ENCODE results near the gene HIP1R. TPM values are rescaled to one million over a fixed set of nuclear protein-coding genes. Genes with fewer than 3 reads are reported as not detected.
A peak's percentile ranks its signal among the peaks of the same experiment; 100 is the strongest.

The HIP1R gene, protein sequence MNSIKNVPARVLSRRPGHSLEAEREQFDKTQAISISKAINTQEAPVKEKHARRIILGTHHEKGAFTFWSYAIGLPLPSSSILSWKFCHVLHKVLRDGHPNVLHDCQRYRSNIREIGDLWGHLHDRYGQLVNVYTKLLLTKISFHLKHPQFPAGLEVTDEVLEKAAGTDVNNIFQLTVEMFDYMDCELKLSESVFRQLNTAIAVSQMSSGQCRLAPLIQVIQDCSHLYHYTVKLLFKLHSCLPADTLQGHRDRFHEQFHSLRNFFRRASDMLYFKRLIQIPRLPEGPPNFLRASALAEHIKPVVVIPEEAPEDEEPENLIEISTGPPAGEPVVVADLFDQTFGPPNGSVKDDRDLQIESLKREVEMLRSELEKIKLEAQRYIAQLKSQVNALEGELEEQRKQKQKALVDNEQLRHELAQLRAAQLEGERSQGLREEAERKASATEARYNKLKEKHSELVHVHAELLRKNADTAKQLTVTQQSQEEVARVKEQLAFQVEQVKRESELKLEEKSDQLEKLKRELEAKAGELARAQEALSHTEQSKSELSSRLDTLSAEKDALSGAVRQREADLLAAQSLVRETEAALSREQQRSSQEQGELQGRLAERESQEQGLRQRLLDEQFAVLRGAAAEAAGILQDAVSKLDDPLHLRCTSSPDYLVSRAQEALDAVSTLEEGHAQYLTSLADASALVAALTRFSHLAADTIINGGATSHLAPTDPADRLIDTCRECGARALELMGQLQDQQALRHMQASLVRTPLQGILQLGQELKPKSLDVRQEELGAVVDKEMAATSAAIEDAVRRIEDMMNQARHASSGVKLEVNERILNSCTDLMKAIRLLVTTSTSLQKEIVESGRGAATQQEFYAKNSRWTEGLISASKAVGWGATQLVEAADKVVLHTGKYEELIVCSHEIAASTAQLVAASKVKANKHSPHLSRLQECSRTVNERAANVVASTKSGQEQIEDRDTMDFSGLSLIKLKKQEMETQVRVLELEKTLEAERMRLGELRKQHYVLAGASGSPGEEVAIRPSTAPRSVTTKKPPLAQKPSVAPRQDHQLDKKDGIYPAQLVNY
- total RNA-seq (2013; cell fraction: nucleolus; rRNA removed), result 18.6 and 21.9 TPM in 2 replicates
- total RNA-seq (2014; rRNA removed) (23.3 and 27.7 TPM in 2 replicates), total RNA-seq (2014; rRNA removed; fragmentation: Illumina TruSeq; extraction: Trizol) (6.9 and 10.2 TPM in 2 replicates), total RNA-seq (2021) (20.7 and 21.7 TPM in 2 replicates), polyA plus RNA-seq (2011; rRNA removed) (1.1 and 1.6 TPM in 2 replicates), polyA plus RNA-seq (2014; fragmentation: Illumina TruSeq; extraction: Trizol) (3.4 and 10.4 TPM in 2 replicates), polyA plus RNA-seq (2014; fragmentation: Nextera tagmentation; extraction: Ambion mirVana) (under 1 TPM; 0.18 to 0.35 TPM), polyA plus RNA-seq (2014; rRNA removed) (19.9 and 20.8 TPM in 2 replicates), polyA plus RNA-seq (2016; fragmentation: Nextera tagmentation; extraction: Ambion mirVana) (10 to 100 TPM; 12.9 to 14.4 TPM), polyA minus RNA-seq (2011; rRNA and poly(A)+ RNA removed) (1.9 and 5.3 TPM in 2 replicates), Bru-seq, nascent RNA (percentile 55 among the genes with signal in this experiment), BruChase-seq, experiment 1, labeled RNA remaining after a 6-hour chase (percentile 58 among the genes with signal in this experiment), BruChase-seq, experiment 2, labeled RNA remaining after a 2-hour chase (percentile 54 among the genes with signal in this experiment)
- 3.2 TPM for polyA plus RNA-seq (2011; ENCODE audit: low read depth)
- 1.1 and 3.2 TPM in 2 replicates for polyA plus RNA-seq (2011; cell fraction: cytosol; rRNA removed)
- 17.7 and 27.4 TPM in 2 replicates for polyA plus RNA-seq (2011; cell fraction: nucleus; rRNA removed)
- 5.7 and 6.6 TPM in 2 replicates for polyA plus RNA-seq (2012)
- 1.1 and 1.2 TPM in 2 replicates for polyA minus RNA-seq (2011; cell fraction: cytosol; rRNA and poly(A)+ RNA removed)
- polyA minus RNA-seq (2011; cell fraction: nucleus; rRNA and poly(A)+ RNA removed), result 3.9 and 4.6 TPM in 2 replicates
- long read RNA-seq, experiment 1, full-length matches to known transcripts, result 2 of 4 reads
- long read RNA-seq, experiment 1, partial matches to known transcripts, result 1 of 4 reads
- long read RNA-seq, experiment 1, other reads (novel, unspliced or antisense), result 1 of 4 reads
- long read RNA-seq, experiment 2, partial matches to known transcripts, result 0 of 1 reads
- long read RNA-seq, experiment 2, other reads (novel, unspliced or antisense), result 0 of 1 reads

DNA sequence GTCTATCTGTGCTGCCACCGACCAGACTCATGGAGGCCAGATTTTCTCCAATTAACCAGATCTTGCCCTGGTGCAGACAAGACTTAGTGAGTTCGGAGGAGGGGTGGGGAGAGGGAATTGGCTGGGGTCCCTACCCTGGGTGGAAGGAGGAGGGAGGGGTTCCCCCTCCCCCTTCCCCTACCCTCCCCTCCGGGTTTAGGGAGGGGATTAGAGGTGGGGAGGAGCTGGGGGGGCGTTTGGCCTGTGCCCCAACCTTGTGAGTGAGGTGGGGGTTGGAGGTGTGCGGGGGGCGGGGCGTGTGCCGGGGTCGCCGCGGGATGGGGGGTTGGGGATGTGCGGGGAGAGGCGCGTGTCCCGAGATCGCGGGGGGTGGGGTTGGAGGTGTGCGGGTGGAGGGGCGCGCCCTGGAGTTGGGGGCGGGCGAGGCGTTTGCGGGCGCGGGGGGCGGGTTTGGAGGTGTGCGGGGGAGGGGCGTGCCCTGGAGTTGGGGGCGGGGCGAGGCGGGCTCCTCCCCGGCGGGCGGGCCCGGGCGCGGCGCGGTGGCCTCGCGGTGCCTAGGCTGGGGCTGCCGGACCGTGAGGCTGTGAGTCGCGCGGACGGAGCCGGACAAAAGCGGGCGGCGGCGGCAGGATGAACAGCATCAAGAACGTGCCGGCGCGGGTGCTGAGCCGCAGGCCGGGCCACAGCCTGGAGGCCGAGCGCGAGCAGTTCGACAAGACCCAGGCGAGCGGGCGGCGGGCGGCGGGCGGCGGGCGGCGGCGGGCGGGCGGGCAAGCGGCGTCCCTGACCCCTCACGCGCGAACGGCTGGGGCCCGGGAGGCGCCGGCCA, at the start of gene HIP1R:
HIP1R (plus strand) TSS at position 537 of the 829 bp plus-strand sequence; CDS start at position 631, 94 bp downstream.
- peaks cover 7% of the 10 kb centered on the region for H3K4me1 ChIP-seq (ENCODE audit: control insufficient read depth, insufficient read depth, low read length)
- peak within 1 kb of the TSS; percentile 64 for H3K4me2 ChIP-seq (ENCODE audit: control insufficient read depth, insufficient read depth)
- ChIA-PET SMC1A (ENCODE audit: uncharacterized antibody, unreplicated experiment) (no interaction called here), POLR2A (no interaction called here), CTCF (interaction anchor here (1.1 to 2.6 kb wide), 4 partner anchors 26 to 117 kb away, joined by 3 to 9 read pairs (median 6); no protein-coding TSS in a partner anchor), RAD21 (ENCODE audit: unreplicated experiment) (interaction anchor here (1.1 to 1.9 kb wide), 2 partner anchors 22 to 41 kb away, joined by 3 to 15 read pairs; no protein-coding TSS in a partner anchor)
- peaks cover 2 to 3% of the 10 kb centered on the region in 2 experiments; a peak in 2 of 4 replicates for H3K27me3 ChIP-seq (replicated peaks in 1 of 2; ENCODE audit: control insufficient read depth in 2 of 2, insufficient read depth in 2 of 2, low read length in 1 of 2)
- H3K9me3 ChIP-seq (replicated peaks; ENCODE audit: control insufficient read depth, insufficient read depth, low read length), result no peaks in the 10 kb centered on the region; the same call in 2 of the 3 replicates
- ATAC-seq (peak; percentile 67), DNase-seq (ENCODE audit: low read depth, low spot score) (no peak), FAIRE-seq (no peak)
- peak within 1 kb of the TSS; percentile 91 for H3K4me3 ChIP-seq
- no peaks in the 10 kb centered on the region for H3K79me2 ChIP-seq (ENCODE audit: control insufficient read depth, insufficient read depth, low read length)
- no peak within 1 kb of the TSS; the same call in 1 of the 2 replicates for H2AFZ ChIP-seq (ENCODE audit: control insufficient read depth, low read depth, low read length)
- H3K27ac ChIP-seq (ENCODE audit: control insufficient read depth, insufficient read depth), result no peak within 1 kb of the TSS
- 2% methylated on average over 17 of the region's 85 CpGs for WGBS (ENCODE audit: insufficient coverage, insufficient replicate concordance, low lambda C conversion rate, missing lambda C conversion rate)
- peak within 1 kb of the TSS; percentile 32; the same call in 1 of the 2 replicates for H3K9ac ChIP-seq (ENCODE audit: control insufficient read depth, insufficient read depth, low read length)
- intact Hi-C loops (cut with micrococcal nuclease; ENCODE audit: unreplicated experiment), result loop anchor here (5.0 kb wide), 1 partner anchor 43 kb away; no protein-coding TSS in a partner anchor
- BruUV-seq (replicated peaks), result no TSS peak
- no peaks in the 10 kb centered on the region for H4K20me1 ChIP-seq (ENCODE audit: control insufficient read depth, insufficient read depth)
- H3K36me3 ChIP-seq (ENCODE audit: control insufficient read depth in 2 of 2, insufficient read depth in 2 of 2, low read length in 1 of 2), result no peaks in the 10 kb centered on the region
- in situ Hi-C loops (cut with MboI), result no loop called here
- TF ChIP-seq SMAD1 (IDR thresholded peaks at IDR 0.05; ENCODE audit: low read depth, partially characterized antibody), result no peak
- TF ChIP-seq SREBF1 (IDR thresholded peaks at IDR 0.05; ENCODE audit: low read length), result no peak
- TF ChIP-seq LARP7 (IDR thresholded peaks at IDR 0.05), result no peak
- TF ChIP-seq CHD2 (IDR thresholded peaks at IDR 0.05; ENCODE audit: borderline replicate concordance, low read depth, low read length), result no peak
- TF ChIP-seq POLR2A (IDR thresholded peaks at IDR 0.05; ENCODE audit: low read depth, low read length), result peak; percentile 37; the same call in 1 of the 2 replicates
- TF ChIP-seq SMAD5 (IDR thresholded peaks at IDR 0.05; ENCODE audit: low read depth), result no peak
- TF ChIP-seq, protein P1, sequence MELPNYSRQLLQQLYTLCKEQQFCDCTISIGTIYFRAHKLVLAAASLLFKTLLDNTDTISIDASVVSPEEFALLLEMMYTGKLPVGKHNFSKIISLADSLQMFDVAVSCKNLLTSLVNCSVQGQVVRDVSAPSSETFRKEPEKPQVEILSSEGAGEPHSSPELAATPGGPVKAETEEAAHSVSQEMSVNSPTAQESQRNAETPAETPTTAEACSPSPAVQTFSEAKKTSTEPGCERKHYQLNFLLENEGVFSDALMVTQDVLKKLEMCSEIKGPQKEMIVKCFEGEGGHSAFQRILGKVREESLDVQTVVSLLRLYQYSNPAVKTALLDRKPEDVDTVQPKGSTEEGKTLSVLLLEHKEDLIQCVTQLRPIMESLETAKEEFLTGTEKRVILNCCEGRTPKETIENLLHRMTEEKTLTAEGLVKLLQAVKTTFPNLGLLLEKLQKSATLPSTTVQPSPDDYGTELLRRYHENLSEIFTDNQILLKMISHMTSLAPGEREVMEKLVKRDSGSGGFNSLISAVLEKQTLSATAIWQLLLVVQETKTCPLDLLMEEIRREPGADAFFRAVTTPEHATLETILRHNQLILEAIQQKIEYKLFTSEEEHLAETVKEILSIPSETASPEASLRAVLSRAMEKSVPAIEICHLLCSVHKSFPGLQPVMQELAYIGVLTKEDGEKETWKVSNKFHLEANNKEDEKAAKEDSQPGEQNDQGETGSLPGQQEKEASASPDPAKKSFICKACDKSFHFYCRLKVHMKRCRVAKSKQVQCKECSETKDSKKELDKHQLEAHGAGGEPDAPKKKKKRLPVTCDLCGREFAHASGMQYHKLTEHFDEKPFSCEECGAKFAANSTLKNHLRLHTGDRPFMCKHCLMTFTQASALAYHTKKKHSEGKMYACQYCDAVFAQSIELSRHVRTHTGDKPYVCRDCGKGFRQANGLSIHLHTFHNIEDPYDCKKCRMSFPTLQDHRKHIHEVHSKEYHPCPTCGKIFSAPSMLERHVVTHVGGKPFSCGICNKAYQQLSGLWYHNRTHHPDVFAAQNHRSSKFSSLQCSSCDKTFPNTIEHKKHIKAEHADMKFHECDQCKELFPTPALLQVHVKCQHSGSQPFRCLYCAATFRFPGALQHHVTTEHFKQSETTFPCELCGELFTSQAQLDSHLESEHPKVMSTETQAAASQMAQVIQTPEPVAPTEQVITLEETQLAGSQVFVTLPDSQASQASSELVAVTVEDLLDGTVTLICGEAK (IDR thresholded peaks at IDR 0.05; ENCODE audit: borderline replicate concordance), result no peak
- peak in 1 of 2 experiments; percentile 56; a peak in 2 of 4 replicates for TF ChIP-seq BHLHE40 (IDR thresholded peaks at IDR 0.05; ENCODE audit: borderline replicate concordance in 1 of 2, low read depth in 2 of 2, low read length in 1 of 2)
- TF ChIP-seq FOXM1 (IDR thresholded peaks at IDR 0.05; ENCODE audit: low read depth, low read length), result no peak
- TF ChIP-seq TARDBP (IDR thresholded peaks at IDR 0.05; ENCODE audit: borderline replicate concordance), result no peak
- TF ChIP-seq ZNF24 (IDR thresholded peaks at IDR 0.05), result no peak

All from GM12878 (cell line).